GM21825 (cell line): ENCODE measurements around the gene ZFX.
"Not testable (repeated sequence)": the region's sequence is repeated elsewhere in the genome, so short reads cannot be mapped to it uniquely, and the experiment has no call there.

Experiments used
- ATAC-seq: cut with Tn5 transposase; IDR thresholded peaks from one replicate; pipeline ENCODE4 v1.9.1; 2021; ENCODE audit warnings: mild to moderate bottlenecking, moderate library complexity; ENCODE audit not compliant: unreplicated experiment

The ZFX gene

DNA sequence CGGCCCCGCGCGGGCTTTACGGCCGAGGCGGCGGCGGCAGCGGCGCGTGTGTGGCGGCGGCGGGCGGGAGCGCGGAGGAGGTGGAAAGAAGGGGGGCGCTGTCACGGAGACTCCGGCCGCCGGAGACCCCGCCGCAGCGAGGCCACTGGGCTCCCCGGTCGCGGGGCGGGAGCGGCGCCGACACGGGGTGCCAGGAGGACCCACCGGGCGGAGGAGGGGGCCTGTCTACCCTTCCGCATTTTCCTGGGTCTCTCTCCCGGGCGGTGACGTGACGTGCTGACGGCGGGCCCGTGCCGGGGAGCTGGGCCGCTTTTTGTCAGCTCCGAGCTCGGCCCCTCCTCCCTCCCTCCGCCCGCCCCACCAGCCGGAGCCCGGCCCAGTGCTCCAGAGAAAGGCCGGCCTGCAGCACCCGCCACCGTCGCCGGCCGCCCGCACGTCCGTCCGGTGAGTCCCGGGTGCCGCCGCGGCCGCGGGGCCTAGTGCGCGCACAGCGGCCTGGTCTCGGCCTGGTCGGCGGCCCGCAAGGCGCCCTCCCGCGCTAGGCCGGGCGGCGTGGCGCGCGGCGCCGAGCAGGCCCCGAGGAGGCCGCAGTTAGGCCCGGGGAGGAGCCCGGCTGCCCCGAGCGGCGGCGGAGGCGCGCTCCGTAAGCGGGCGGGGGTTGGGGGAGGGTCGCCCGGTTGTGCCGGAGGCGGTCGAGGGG is at the start of gene ZFX:
Gene ZFX, plus strand, starts transcription at position 379 of the 700 bp plus-strand sequence. CDS start 23,014 bp downstream, outside the sequence.
- peak; percentile 45 for ATAC-seq

DNA sequence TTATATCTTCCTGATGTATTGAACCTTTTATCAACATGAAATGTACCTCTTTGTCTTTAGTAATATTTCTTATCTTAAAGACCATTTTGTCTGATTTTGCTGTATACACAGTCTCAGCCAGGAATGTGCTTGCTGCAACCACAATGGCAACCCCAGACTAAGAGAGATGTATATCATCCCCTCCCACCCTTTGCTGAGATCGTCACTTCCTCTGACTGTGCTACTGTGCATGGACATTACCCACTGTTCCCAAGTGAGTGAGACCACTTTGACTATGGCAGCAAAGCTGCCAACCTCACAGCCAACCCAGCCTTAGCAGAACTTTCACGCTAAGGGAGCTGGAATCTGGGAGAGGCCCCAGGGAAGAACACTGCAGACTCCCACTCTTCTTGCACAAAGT is 48.8 kb upstream of the ZFX start:
- ATAC-seq = no peak

DNA sequence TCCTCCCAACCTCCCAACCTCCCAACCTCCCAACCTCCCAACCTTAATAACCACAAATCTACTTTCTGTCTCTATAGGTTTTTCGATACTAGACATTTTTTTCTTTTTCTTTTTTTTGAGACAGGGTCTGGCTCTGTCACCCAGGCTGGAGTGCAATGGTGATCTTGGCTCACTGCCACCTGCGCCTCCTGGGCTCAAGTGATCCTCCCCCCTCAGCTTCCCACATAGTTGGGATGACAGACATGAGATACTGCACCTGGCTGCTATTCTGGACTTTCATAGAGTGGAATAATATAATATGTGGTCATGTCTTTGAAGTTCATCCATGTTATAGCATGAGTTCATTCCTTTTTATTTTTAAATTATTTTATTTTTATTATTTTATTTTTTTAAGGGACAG is 39.5 kb upstream of the ZFX start:
- no peak for ATAC-seq

DNA sequence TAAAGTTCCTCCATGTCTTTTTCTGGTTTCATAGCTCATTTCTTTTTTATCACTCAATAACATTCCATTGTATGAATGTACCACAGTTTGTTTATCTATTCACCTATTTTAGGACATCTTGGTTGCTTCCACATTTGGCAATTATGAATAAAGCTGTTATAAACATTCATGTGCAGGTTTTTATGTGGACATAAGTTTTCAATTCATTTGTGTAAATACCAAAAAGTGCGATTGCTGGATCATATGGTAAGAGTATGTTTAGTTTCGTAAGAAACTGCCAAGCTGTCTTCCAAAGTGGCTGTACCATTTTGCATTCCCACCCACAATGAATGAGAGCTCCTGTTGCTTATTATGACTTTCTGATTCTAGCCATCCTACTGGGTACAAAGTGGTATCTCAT is 36.3 kb upstream of the ZFX start:
- ATAC-seq = no peak

DNA sequence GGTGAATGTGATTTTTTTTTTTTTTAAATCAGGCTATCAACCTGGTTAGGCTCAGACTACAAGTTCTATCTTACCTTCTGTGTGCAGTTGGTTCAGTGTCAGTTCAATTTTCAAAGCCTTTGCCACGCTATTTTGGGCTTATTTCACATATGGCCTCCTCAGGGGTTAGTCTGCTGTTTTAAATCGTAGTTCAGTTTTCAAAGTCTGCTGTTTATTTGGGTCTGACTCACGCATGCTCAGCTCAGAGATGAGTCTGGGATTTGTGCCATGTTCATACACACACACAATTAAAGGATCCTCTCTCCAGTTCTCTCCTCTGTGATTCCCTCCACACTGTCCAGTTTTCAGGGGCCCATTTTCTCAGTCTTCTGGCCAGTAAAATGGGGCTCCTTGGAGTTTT is 32.3 kb upstream of the ZFX start:
- ATAC-seq = no peak

DNA sequence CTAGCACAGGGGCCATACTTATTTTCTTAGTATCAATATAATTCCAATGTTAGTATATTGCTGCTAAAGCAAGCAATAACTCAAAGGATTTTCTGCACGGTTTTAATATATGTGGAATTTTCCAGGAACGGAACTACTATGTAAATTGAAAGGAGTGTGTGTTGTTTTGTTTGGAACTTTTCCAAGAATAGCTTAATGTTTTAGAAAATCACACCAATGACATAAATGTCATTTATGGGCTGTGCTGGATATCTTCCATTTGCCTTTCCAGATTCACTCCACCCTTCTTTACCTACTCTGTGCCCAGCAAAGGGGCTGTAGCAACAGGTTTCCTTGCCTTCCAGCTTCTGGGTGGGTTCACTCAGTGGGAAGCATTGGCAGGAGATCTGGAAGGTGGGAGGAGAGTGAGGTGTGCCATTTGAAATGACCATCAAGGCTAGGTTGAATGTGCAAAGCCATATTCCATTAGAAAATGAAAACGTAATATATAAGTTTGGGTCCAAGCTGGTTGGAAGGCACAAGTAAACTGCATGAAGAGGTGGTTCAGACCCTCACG is 25.2 kb upstream of the ZFX start:
- ATAC-seq = no peak

DNA sequence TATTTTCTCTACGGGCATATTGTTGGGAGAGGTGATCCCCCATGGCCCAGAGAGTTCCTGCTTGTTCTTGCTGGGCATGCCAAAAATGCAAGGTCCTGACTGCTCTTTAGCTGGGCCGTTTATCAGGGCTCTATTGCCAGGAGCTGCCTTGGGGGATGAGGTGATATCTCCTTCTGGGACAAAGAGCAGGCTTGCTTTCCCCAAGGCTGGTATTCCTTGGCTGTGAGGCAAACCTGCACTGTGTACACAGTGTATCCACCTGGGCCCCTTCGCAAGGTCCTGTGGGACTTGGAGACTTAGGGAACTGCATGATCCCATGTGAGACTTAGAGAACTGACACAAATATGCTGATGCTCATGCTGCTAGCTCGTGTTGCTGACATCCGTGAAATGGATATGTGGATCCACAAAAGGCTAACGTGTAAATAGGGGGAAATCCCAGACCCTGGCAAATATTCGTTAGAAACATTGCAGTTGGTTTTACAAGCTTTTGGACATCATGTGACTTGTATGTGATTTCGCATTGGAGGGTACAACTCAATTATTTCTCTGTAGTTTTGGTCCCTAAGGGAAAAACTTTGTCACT is 24.4 kb upstream of the ZFX start:
- no peak for ATAC-seq

DNA sequence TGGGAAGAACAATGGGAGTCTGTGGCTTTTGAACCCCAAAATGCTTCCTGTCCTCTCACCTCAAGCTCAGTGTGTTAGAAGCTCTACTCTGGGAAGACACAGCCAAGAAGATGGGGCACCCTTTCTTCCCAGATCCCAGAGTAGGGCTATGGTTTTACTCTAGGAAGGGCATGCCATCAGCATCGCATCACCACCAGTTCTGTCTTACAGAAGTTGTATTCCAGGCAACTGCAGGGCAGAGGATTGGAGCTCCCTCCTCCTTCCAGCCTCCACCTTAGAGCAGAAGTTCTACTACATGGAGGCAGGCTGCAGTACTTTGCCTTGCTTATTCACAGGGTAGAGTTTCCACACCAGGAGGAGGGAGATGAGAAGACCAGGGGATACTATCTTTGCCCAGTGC is 18.1 kb upstream of the ZFX start:
- no peak for ATAC-seq

DNA sequence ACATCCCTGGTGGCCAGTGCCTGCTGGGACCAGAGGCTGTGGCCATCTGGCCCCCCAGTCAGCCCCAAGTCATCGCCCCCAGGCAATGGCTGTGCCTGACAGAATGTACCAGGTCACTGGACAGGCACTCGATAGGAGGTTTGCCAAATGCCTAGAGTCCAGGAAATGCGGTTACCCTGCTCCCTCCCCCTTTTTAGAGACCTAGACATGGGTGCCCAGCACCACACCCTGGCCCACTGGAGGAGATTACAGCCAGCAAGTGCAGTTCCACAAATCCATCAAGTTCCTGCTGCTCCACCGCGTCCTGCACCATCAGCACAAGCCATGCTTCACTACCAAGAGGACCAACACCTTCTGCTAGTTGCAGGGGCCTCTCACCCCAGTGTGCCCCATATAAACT is 16.2 kb upstream of the ZFX start:
- ATAC-seq = no peak

DNA sequence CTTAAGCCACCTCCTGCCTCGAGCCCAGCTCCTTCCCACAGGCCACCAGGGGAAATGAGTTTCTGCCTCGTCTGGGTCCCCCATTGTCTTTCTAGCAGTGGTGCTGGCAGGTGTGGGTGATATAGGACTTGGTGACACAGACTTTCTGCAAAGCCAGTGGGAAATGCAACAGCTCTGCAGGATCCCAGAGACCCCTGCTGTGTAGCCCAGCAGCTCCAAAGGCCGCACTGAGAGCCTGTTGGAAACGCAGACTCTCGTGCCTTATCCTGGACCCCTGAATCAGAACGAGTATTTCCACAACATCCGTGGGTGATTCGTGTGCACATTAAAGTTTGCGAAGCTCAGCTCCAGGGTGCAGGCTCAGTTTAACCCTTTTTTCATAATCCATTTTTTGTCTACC is 13.8 kb upstream of the ZFX start:
- not testable (repeated sequence) for ATAC-seq

DNA sequence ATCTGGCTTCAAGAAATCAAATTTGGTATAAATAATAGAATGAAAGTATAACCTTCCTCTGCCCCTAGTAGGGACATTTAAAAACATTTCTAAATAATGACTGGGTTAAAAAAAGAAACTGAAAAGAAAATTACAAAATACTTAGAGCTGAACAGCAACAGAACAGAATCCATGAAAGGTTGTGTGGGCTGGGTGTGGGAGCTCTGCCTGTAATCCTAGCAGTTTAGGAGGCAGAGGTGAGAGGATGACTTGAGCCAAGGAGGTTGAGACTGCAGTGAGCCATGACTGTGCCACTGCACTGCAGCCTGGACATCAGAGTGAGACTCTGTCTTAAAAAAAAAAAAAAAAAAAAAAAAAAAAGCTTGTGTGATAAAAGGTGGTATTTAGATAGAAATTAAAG is 12.3 kb upstream of the ZFX start:
- no peak for ATAC-seq

DNA sequence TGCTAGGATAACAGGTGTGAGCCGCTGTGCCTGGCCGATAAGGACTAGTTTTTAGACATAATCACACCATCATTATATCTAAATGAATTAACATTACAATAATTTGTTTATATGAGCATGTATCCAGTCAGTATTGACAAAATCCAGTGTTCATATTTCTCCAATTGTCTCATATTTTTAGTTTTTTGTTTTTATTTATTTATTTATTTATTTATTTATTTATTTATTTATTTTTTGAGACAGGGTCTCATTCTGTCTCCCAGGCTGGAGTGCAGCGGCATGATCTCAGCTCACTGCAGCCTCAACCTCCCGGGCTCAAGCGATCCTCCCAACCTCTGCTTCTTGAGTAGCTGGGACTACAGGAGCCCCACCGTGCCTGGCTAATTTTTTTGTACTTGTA is 5.5 kb upstream of the ZFX start:
- not testable (repeated sequence) for ATAC-seq

DNA sequence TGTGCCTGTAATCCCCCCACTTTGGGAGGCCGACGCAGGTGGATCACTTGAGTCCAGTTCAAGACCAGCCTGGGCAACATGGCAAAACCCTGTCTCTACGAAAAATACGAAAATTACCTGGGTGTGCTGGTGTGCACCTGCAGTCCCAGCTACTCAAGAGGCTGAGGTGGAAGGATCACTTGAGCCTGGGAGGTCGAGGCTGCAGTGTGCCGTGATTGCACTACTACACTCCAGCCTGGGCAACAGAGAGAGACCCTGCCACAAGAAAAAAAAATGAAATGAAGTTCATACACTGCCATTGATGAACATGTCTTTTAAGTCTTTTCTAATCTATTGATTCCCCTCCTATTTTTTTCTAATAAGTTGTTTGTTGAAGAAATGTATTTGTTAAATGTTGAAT is 5.0 kb upstream of the ZFX start:
- ATAC-seq = no peak

DNA sequence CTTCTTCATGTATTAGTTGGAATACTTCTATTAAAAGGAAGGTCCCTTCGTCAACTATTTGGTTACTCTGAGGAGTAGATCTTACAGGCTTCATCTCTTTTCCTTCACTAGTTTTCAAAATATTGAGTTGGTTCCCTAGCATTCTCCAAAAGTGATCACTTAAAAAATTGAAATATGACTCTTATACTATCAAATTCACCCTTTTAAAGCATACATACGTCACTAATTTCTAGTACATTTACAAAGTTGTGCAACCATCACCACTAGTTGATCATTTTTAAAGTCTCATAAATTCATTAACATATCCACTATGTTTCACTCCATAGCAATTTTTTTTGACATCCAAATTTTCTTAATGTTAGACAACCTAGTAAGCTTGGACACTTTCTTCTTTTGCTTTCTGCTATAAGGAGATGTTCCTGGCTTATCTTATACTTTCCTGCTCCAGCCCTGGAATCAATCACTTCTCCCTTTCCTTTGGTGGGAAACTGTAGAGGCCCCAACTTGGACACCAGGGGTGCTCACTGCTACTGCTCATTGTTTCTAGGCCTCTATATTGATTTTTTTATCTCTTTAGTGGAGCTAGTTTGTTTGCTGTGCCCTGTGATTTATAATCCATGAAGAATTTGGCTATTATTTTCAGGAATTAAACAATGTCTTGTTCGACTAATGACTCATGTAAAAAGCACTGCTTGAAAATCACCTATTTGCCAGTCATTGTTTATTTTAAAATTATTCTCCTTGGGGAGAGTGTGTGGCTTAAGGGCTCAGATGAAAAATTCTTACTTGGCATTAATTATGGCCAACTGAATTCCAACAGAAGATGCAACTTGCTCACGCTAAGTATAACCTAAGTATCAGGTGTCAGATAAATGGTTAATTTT is 4.0 kb upstream of the ZFX start:
- no peak for ATAC-seq

DNA sequence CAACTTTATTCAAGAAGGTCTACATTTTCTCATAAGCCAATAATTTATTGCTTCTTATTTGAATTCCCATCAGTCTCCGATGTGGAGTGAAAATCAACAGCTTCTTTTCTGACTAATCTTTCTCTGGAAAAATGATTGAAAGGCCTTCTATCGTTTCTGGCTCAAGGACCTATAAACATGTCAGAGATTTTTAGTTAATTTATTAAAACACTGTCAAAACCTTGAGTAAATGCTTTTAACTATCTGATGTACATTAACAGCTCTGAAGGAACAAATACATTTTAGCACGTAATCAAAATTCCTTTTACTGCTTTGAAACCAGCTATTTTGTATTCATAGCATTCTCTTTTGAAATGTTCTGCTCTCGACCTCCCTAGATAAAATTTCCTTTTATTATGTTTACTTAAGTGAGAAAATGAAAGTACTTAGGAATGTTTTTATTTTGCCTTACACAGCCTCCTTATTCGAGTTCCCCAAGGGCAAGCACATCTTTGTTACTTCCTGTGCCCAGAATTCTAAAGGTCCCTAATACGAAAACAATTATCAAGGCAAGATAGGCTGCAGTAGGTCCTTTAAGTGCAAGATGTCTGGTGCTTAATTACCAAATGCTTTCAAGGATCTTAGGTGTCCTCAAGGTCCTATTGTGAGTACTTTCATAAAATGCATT is 3.1 kb upstream of the ZFX start:
- no peak for ATAC-seq

DNA sequence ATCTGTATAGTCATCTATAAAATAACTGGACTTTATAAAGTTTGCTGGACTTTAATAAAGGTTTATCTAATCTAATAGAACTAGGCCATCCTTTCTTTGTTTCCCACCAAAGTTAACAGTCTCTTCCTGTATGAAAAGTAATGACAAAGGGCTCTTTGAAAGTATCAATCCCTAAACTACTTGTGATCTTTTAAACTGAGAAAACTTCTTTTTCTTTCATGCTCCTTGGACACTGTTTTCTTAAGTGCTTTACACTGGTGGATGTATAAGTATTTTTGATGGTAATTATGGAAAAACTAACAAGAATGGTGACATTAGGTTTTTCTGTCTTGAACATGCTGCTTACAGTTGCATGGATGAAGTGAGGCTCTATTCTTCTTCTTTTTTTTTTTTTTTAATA is 2.4 kb upstream of the ZFX start:
- ATAC-seq = no peak

DNA sequence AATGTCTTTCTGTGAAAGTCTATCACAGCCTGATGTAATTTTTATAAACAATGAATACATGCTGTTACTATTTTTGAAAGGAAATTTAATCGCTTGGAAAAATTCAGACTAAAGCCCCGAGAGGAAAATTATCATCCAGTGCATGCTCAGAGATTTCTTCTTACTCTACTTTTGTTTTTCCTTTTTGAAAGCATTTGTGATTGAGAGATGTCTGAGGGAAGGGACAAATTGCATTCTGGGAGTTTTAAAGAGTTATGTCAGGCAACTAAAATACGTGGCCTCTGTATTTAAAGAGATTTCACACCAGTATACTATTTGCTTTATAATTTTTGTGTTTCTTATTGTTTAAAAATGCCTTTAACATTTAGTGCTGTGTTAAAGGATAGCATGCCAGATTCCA is 1.4 kb upstream of the ZFX start:
- ATAC-seq = no peak

DNA sequence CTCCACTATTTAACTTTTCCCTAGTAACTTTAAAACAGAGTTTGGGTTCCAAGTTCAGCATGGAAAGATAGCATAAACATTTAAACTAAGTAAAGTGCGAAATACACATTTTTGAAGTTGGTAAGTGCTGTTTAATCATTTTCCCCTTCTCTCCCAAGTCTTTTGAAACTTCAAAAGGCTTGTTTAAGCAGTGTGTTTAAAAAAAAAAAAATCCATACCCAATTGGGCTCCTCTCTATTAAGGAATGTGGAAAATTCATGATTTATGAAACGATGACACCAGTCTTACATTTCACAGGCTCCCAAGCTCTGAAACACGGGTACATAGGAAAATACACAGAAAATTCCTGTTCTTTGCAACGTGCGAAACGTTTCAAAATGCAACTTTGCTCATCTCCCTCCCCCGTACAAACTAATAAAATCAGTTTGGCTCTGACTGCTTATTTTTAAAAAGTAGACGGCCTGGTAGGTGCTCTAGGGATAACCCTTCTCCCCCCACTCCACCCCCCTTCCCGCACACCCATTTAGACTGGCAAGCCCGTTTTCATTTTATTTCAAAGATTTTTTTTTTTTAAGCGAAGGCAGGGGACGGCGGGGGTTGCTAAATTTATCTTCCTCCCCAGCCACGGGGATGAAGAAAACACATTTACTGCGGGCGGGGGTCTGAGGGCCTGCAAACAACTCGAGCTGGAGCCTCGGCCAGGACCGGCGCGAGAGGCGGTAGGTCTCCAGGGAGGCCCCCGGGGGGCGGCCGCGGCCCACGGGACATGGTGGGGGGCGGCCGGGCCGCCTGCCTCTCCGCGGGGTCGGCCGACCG is 786 bp upstream of the ZFX start:
- no peak for ATAC-seq

DNA sequence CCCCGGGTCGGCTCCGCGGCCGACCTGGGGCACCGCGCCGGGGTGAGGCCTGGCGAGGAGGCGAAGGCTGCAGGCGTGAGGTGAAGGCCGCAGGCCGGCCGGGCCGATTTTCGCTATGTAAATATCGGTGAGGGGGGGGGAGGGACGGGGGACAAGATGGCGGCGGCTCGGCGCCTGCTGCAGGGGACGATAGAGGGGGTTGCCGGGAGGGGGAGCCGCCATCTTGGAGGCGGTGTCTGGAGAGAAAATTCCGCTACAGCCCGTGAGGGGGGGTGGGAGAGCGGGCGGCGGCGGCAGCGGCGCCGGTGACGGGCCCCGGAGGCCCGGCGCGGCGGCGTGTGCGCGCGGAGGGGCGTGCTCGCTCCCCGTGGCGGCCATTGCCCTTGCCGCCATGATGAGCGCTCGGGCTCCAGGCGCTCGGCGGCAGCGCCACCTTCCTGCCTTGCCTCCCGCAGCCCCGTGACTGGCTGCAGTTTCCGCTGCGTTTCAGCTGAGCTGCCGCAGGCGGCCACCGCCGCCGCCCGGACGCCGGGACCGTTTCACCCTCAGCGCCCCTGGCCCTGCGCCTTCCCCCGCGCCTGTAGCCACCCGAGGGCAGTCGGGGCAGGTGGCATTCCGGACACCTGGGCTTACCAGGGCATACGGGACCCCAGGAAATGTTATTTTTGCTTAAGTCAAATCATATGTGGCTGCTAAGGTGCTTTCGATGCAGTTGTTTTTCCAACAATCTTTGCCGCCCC is 692 bp downstream of the ZFX start:
- ATAC-seq = peak; percentile 73

DNA sequence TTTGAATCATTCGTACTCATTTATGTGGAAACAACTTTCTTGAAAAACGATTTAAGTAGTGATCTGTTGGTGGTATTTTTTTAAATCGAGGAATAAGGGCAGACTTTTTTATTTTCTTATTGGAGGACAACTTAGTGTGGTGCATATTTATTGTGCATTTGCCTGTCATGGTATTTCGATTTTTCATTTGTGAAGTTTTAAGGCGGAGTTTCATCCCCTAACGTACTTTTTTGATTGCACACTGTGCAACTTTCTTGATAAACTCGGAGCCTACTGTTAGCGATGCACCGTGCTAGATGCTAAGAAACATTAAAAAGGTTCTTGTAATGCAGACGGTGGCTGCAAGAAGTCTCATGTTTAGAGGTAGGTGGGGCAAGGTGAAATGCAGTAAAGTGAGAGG is 1.4 kb downstream of the ZFX start:
- no peak for ATAC-seq
